ENCODE data around the gene NPAS4.

- TF ChIP-seq PBX3 (IDR thresholded peaks at IDR 0.05) (no peak), USF2 (IDR thresholded peaks at IDR 0.05) (no peak), EP300 (IDR thresholded peaks at IDR 0.05) (no peak), CTCF (IDR thresholded peaks at IDR 0.05) (no peak), CBX2 (IDR thresholded peaks at IDR 0.05; ENCODE audit: borderline replicate concordance, low read depth) (no peak), NPAS2 (CRISPR knock-in tag; IDR thresholded peaks at IDR 0.05; ENCODE audit: borderline replicate concordance) (no peak), RFX5 (IDR thresholded peaks at IDR 0.05) (no peak), JUN (IDR thresholded peaks at IDR 0.05) (no peak), CHD2 (IDR thresholded peaks at IDR 0.05; ENCODE audit: low read length, partially characterized antibody) (no peak), POLR2A (IDR thresholded peaks at IDR 0.05; ENCODE audit: low read length) (no peak), MAFK (IDR thresholded peaks at IDR 0.05; ENCODE audit: partially characterized antibody) (no peak), BCL3 (IDR thresholded peaks at IDR 0.05) (no peak), SMC3 (IDR thresholded peaks at IDR 0.05) (no peak), HDAC2 (IDR thresholded peaks at IDR 0.05) (no peak)
Measured at GRCh38 chr11:66432597-66432996, 11.8 kb downstream of the NPAS4 start.
